HG03060 (cell line): ENCODE measurements around the gene KLF15.

ENCODE experiments used
- ATAC-seq: cut with Tn5 transposase; IDR thresholded peaks from one replicate; pipeline ENCODE4 v1.9.1; 2021; ENCODE audit warnings: low read depth, moderate number of reproducible peaks; ENCODE audit not compliant: unreplicated experiment

Gene KLF15

DNA sequence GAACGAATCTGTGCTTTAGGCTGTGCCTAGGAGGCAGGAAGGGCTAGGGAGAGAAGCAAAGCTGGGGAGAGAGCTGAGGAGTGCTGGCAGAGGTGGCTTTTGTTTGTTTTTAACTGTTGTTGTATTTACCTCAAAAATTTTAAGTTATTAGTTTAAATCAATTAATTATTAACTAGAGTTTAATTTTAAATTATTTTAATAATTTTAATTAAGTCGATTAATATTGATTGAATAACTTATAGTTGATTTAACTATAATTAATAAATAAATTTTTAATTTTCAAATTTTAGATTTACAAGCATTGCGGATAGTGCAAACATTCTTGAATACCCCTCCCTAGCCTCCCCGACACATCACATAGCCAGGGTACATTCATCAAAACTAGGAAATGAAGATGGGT lies 30.6 kb downstream of the KLF15 start:
- no peak for ATAC-seq

DNA sequence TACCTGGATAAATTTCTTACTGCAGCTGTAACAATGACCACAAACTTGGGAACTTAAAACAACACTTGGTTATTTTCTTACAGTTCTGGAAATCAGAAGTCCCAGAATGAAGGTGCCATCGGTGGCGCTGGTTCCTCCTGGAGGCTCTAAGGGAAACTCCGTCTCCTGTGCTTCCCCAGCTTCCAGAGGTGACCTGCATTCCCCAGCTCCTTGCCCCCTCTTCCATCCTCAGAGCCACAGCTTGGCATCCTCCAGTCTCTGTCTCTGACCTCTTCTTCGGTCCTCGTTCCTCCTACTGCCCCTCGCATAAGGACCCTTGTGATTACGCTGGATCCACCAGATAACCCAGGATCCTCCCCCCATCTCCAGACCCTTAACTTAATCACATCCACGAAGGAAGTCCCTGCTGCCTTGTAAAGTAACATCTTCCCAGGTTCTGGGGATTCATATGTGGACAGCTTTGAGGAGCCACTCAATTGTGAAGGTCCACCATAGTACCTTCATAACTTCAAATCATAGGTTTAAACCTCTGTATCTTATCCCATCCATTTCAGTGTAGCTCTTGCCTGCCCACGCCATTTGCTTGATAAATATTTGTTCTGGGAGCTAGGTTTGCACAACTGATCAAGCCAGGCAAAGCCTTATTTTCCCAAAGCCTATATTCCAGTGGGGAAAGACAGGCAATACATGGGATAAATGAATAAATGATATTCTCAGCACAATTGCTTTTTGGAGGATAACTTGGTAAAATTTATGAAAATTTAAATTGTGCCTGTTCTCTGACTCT lies 34.8 kb downstream of the KLF15 start:
- ATAC-seq: no peak

DNA sequence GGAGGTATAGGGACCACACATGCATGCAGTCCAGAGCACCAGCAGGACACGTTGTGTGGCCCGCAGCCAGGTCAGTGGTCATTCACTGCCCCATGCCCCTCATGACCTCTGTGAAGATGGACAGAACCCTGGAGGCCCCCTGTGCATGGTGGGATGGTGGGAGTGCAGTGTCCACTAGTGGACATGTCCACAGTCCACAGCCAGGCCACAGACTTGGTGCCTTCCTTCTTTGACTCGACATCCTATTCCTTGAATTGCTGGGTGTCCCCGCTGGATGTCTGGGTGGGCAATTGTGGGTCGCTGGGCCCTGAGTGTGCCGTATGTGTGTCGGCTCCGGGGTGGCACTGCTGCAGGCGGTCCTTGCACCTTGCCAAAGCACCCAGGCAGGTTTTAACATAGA lies 35.7 kb downstream of the KLF15 start:
- no peak for ATAC-seq

DNA sequence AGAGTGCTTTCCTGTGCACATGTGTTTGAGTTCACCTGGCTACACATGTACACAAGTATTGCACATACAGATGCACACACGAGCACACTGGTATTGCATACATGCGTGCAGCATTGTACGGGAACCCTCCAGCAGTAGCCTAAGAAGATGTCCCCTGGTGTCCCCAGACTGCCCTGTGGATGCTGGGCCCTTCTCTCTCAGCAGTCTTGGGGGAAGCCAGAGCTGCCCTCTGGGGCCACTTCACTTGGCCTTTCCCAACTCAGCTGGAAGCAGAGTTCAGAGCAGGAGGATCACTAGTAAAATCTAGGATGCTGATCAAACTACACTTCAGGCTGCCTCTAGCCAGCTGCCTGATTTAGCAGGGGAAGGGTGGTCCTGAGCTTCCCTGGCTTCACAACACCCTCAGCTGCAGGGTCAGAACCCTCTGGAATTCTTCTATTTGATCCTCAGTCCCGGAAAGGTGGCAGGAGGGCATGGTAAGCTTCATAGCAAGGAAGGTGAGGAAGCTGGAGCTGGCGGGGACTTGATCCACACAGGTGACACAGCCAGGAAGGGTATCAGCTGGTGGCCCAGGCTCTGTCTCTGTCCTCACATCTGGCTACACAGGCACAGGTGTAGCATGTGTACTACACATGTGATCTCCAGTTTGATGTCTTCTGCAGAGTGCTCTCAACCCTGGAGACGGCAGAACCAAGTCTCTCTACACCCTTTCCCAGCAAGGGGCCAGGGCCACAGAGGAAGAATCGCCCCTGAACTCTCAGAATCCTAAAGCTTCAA lies 36.5 kb downstream of the KLF15 start:
- ATAC-seq: no peak

DNA sequence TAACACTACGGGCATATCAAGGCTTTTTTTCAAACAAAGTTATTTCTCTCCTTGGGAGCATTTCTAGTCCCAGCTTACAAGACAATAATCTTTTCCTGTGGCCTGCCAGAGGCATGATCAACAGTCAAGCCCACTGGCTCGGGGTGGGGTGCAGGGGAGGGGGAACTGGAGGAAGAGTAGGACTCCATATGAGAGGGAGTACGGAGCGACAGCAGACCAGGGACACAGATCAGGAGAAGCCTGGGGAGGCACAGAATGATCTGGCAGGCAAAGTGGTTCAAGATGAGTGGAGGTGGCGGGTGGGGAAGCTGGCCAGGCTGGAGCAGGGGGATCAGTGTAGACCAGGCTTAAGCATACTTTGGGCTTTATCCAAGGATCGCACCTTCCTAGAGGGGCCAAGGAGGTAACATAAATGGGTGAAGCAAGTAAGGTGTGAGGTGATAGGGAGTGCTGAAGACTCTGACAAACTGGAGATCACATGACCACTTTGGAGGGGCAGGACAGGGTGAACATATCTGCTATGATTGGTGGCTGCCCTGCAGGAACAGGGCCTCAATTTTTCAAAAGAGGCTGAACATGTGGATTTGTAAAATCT lies 37.4 kb downstream of the KLF15 start:
- ATAC-seq: no peak

DNA sequence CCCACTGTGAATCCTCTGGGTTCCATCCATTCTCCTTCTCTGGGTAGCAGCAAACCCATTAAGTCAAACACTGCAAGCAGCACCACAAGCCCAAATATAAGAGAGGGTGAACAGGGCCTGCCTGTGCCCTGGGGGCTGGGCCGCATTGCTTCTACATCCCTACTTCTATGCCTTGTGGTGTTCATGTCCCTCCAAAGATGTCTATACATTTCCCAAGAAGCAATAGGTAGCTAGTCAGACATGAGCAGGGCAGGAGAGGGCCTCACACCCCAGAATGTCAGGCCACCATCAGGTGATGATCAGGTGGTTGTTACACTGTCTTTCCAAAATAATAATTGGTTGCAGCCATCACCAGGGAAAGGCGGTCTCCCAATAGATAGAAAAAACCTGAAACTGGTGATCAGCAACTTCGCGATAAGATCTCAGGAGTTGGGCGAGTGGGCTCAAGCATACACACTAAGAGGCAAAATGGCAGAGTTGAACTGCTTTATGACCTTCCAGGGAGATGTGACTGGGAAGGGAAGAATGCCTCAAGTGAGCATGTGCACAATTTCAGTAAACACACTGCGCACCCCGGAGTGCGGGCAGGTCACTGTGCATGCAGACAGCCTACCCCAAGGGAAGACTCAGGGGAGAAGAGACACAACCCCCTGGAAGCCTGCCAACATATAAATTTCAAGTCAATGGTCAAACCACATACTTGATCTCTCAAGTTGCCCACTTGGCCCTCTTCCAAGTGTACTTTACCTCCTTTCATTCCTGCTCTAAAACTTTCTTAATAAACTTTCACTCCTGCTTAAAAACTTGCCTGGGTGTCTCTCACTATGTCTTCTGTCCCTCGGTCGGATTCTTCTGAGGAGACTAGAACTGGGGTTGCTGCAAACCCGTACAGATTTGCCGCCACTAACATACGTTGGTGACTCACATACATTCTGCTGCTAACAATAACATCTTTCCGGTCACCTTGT lies 39.9 kb downstream of the KLF15 start:
- ATAC-seq: no peak

DNA sequence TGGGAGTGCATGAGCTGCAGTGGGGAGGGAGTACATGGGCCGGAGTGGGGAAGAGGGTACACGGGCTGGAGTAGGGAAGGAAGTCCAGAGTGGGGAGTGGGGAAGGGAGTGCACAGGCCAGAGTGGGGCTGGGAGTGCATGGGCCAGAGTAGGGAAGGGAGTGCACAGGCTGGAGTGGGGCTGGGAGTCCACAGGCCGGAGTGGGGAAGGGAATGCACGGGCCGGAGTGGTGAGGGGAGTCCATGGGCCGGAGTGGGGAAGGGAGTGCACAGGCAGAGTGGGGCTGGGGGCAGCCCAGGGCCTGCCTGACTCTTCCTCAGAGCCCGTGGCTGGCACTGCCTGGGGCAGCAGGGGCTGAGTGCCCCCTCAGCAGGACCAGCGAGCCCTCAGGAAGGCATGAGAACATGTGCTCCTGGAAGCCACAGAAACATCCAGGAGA lies 40.7 kb downstream of the KLF15 start:
- ATAC-seq: no peak

DNA sequence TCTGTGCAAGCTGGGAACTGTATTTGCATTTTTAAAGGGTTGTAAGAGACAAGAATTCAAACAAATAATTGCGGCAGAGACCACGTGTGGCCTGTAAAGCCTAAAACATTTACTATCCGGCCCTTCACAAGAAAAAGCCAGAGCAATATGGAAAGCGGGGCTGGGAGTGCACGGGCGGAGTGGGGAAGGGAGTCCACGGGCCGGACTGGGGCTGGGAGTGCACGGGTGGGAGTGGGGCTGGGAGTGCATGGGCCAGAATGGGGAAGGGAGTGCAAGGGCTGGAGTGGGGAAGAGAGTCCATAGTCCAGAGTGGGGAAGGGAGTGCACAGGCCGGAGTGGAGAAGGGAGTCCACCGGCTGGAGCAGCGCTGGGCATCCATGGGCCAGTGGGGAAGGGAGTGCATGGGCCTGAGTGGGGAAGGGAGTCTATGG lies 41.2 kb downstream of the KLF15 start:
- ATAC-seq: no peak

DNA sequence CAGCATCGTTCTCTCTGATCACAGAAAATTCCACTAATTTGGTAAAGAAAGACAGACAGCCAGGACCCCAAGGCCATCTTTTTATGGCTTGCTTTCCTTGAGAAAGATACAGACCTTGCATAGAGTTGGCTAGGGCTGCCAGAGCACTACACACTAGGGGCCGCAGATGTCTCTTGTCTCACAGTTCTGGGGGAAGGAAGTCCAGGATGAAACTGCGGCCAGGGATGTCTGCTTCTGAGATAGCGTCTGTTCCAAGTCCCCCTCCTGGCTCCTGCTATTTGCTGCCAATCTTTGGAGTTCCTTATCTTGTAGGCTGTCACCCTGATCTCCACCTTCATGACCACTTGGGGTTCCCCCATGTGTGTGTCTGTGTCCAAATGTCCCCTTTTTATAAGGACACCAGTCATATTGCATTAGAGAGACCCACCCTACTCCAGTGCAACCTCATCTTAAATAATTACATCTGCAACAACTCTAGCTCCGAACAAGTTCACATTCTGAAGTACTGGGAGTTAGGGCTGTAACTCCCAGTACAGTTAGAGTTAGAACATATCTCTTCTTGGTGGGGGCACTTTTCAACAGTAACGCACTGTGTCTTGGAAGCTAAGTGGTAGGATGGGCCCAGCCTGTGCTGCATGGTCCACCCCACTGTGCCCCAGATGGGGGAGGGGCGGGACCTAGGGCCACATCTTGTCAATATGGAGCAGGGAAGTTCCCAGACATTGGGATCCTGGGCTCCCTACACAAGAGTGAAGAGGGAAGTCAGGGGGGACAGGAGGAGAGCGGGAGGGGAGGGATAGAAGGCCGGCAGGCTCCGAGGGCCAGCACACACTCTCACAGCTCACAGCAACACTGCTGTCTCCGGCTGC lies 42.2 kb downstream of the KLF15 start:
- no peak for ATAC-seq

DNA sequence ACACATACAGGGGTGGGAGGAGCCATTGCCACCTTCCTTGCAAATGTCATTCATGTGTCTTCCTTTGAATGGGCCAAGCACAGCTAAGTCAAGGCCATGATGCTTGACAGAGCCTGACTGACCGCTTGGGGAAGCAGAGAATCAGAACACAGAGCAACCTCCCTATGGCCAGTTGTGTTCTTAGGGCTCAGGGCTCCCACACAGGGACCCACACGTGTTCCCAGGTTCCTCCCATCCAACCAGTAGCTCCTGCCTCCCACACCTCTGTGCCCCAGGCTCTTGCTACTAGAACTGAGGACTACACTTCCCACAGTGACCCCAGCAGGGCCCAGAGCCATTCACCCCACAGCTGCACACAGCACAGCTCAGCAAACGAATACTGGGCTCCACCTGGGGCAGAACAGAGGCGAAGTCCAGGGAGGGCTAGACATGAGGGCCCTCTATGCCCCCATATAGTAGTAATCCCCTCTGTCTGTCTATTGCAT lies 42.9 kb downstream of the KLF15 start:
- no peak for ATAC-seq

DNA sequence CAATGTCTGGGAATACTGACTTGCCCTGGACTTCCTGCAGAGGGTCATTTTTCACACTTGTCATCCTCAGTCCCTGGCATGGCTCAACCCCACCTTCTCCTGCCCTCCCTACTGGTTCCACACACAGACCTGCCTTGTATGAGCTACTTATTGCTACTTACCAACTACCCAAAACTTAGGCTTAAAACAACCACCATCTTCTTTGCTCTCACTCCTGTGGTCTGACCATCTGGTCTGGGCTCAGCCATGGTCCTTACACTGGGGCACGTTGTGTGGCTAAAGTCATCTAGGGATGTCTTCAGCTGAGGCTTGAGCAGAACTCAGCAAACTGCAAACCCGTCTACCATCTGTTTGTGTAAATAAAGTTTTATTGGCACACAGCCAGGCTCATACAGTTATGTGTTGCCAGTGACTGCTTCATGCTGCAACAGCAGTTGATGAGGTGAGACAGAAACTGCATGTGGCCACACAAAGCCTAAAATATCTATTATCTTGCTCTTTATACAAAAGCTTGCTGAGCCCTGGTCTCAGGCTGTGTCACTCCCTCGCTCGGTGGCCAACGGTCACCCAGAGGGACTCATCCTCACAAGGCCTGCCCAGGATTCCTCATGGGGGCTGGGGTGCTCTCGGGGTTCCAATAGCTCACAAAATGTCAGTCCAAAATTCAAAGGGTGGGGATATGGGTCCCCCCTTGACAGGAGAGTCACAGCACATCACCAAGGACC lies 43.5 kb downstream of the KLF15 start:
- ATAC-seq: no peak

DNA sequence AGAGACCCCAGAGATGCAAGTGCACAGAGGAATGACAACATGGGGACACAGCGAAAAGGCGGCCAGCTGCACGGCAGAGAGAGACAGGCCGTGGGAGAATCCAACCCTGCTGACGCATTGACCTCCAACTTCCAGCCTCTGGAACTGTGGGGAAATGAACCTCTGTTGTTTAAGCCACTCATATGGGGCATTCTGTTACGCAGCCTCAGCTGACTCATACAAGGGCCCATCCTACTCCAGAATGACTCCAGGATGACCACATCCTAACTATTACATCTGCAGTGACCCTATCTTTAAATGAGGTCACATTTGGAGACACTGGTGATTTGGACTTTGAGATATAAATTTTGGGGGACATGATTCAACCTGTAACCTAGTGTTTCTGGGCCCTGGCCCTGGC lies 44.0 kb downstream of the KLF15 start:
- ATAC-seq: no peak

DNA sequence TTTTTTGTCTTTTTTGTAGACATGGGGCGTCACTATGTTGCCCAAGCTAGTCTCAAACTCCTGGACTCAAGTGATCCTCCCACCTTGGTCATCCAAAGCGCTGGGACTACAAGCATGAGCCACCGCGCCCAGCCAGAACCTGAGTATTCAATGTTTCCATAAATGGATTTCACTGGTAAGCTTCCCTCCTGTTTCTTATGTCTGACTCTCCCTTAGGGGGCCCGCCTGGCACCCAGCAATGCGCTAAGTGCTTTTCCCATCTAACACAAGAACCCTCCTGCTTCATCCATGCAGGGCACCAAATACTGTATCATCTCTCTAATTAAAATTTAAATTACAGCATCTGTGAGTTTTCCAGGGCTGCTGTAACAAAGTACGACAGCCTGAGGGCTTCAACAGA lies 44.9 kb downstream of the KLF15 start:
- no peak for ATAC-seq

DNA sequence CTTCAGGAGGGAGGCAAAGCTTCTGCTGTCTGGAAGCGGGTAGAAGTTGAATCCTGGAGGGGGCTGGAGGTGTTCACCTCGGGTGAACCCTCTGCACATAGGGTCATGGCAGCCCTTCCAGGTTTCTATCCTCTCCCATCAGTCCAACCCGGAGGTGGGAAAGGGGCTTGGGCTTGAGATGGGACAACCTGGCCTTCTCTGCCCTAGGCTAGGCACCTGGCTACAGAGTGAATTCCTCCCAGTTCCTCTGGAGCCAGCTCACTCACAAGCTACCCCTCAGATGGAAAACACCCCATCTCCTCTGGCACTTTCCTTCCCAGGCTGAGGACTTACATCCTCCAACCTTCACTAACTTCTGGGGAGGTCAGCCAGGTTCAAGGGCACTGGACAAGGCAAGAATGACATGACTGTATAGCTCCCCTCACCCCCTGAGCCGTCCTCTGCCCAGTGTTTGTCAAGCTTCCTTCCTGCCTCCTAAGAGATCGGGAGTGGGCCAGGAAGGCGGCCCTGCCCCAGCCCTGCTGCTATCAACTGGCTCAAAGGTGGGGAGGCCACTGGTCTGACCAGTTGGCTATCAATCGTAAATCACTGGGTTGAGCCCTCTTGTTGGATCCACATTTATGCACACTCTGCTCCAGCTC lies 45.8 kb downstream of the KLF15 start:
- no peak for ATAC-seq

DNA sequence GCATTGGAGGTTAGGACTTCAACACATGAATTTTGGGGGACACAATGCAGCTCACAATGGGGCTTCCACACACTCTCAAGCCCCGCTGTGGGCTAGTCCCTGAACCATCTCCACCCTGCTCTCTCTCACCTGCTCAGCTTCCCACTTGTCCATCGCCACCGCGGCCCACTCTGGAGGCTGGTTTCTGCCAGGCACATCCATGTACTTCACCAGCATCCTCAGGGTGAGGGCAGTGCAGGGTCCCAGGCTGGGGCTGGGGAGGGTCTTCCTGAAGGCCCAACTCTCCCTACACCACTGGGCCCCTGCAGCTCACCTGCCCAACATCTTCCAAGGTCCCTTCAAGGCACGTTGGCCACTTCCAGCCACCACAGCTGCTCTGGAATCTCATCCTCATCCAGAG lies 46.4 kb downstream of the KLF15 start:
- ATAC-seq: no peak

DNA sequence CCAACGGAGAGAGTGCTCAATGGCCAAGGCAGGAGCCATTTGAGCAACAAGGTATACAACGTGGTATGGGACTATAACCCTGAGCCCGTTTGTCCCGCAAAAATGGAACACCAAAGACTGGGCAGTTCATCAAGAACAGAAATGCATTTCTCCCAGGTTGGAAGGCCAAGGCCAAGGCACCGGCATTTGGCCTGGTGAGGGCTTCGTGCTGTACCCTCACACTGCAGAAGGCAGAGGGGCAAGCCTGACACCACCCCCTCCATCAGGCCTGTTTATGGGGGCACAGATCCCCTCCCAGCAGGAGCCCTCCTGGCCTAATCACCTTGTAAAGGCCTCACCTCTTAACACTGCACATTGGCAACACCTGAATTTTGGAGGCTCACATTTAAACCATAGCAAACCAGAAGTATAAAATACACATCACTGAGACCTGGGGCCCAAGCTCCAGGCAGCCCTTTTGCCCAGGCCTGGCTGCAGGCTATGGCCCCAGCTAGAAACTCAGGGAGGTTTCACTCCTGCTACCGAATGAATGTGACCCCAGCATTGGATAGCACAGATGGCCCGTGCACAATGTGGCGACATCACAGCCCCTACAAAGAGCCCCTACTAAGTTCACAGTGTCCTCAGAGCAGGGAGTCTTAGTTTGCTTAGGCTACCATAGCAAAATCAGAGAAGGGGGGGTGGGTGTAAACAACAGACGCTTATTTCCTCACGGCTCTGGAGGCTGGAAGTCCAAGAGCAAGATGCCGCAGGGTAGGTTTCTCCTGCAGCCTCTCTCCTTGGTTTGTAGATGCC lies 47.1 kb downstream of the KLF15 start:
- no peak for ATAC-seq

DNA sequence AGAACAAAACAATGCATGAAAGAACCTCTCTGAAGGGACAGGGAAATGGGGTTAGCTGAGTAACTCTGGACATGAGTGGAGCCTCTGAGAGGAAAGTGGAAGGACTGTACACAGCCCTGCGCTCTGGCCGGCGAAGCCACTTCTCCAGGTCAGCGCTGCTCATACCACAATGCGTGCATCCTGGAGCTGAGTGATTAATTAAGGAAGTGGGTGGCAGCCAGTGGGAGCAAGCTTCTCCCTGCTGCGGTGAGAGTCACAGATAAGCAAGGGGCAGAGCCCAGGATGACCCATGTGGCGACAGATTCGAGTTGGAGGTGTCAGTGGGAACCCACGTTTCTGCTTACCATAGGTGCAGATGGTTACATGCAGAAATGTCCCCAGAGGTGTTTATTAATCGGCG lies 48.0 kb downstream of the KLF15 start:
- no peak for ATAC-seq
